ENCODE data around the gene WDFY4. TPM values are rescaled to one million over a fixed set of nuclear protein-coding genes. Genes with fewer than 3 reads are reported as not detected.

The WDFY4 gene
- total and polyA plus RNA-seq, 4 donors = 0.57 to 7.1 (median 2.0) TPM

DNA sequence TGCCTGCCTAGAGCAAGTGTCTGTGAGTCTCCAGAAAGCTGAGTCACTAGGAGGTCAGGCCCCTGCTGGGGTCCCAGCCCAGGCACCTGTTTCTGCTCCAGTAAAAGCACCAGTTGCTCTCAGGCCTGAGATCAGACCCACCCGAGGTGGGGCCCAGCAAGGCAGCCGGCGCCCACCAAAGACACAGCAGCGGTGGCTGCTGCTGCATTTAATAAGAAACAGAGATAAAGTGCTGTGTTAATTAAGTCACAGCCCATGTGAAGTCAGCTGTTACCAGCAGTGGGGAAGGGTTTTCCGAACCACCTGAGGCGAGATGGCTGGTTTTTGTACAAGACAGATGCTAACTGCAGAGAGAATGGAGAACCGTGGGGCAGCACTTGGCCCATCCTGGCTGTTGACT is 267.0 kb downstream of the WDFY4 start:
- WGBS = 92% methylated on average over 7 of the region's 7 CpGs
- no peak for DNase-seq (ENCODE audit: low spot score)
- H3K27ac ChIP-seq (ENCODE audit: low read depth in 1 of 2, low read length in 2 of 2) = no peak overlapping the region
- H3K9me3 ChIP-seq (ENCODE audit: control insufficient read depth in 4 of 4, low read length in 3 of 4) = no peaks in the 10 kb centered on the region
- no peaks in the 10 kb centered on the region for H3K4me1 ChIP-seq (ENCODE audit: control insufficient read depth in 4 of 4, insufficient read depth in 4 of 4, low read length in 3 of 4)
- TF ChIP-seq TAF1 (conservative IDR thresholded peaks at IDR 0.05) = no peak
- TF ChIP-seq HNF4G (IDR thresholded peaks at IDR 0.05) = no peak
- TF ChIP-seq, protein P1, sequence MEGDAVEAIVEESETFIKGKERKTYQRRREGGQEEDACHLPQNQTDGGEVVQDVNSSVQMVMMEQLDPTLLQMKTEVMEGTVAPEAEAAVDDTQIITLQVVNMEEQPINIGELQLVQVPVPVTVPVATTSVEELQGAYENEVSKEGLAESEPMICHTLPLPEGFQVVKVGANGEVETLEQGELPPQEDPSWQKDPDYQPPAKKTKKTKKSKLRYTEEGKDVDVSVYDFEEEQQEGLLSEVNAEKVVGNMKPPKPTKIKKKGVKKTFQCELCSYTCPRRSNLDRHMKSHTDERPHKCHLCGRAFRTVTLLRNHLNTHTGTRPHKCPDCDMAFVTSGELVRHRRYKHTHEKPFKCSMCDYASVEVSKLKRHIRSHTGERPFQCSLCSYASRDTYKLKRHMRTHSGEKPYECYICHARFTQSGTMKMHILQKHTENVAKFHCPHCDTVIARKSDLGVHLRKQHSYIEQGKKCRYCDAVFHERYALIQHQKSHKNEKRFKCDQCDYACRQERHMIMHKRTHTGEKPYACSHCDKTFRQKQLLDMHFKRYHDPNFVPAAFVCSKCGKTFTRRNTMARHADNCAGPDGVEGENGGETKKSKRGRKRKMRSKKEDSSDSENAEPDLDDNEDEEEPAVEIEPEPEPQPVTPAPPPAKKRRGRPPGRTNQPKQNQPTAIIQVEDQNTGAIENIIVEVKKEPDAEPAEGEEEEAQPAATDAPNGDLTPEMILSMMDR (IDR thresholded peaks at IDR 0.05; ENCODE audit: low read depth, low read length, missing input control) = no peak
- TF ChIP-seq FOXA1 (IDR thresholded peaks at IDR 0.05) = no peak
- TF ChIP-seq RXRA (IDR thresholded peaks at IDR 0.05) = no peak
- no peak for TF ChIP-seq JUND (IDR thresholded peaks at IDR 0.05)
- no peak for TF ChIP-seq FOXA2 (IDR thresholded peaks at IDR 0.05)
- TF ChIP-seq YY1 (IDR thresholded peaks at IDR 0.05) = no peak
- no peak for TF ChIP-seq EGR1 (IDR thresholded peaks at IDR 0.05; ENCODE audit: low read depth in 2 of 2)
- no peak for TF ChIP-seq NR2F2 (IDR thresholded peaks at IDR 0.05)
- TF ChIP-seq GABPA (IDR thresholded peaks at IDR 0.05 in 1 of 2, conservative IDR thresholded peaks at IDR 0.05 in 1 of 2) = no peak
- TF ChIP-seq, protein P2, sequence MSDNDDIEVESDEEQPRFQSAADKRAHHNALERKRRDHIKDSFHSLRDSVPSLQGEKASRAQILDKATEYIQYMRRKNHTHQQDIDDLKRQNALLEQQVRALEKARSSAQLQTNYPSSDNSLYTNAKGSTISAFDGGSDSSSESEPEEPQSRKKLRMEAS (IDR thresholded peaks at IDR 0.05) = no peak
- no peak for TF ChIP-seq RAD21 (IDR thresholded peaks at IDR 0.05)
- TF ChIP-seq, protein P3, sequence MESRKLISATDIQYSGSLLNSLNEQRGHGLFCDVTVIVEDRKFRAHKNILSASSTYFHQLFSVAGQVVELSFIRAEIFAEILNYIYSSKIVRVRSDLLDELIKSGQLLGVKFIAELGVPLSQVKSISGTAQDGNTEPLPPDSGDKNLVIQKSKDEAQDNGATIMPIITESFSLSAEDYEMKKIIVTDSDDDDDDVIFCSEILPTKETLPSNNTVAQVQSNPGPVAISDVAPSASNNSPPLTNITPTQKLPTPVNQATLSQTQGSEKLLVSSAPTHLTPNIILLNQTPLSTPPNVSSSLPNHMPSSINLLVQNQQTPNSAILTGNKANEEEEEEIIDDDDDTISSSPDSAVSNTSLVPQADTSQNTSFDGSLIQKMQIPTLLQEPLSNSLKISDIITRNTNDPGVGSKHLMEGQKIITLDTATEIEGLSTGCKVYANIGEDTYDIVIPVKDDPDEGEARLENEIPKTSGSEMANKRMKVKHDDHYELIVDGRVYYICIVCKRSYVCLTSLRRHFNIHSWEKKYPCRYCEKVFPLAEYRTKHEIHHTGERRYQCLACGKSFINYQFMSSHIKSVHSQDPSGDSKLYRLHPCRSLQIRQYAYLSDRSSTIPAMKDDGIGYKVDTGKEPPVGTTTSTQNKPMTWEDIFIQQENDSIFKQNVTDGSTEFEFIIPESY (IDR thresholded peaks at IDR 0.05) = no peak
- no peak for TF ChIP-seq SP1 (IDR thresholded peaks at IDR 0.05)
- TF ChIP-seq, protein P4, sequence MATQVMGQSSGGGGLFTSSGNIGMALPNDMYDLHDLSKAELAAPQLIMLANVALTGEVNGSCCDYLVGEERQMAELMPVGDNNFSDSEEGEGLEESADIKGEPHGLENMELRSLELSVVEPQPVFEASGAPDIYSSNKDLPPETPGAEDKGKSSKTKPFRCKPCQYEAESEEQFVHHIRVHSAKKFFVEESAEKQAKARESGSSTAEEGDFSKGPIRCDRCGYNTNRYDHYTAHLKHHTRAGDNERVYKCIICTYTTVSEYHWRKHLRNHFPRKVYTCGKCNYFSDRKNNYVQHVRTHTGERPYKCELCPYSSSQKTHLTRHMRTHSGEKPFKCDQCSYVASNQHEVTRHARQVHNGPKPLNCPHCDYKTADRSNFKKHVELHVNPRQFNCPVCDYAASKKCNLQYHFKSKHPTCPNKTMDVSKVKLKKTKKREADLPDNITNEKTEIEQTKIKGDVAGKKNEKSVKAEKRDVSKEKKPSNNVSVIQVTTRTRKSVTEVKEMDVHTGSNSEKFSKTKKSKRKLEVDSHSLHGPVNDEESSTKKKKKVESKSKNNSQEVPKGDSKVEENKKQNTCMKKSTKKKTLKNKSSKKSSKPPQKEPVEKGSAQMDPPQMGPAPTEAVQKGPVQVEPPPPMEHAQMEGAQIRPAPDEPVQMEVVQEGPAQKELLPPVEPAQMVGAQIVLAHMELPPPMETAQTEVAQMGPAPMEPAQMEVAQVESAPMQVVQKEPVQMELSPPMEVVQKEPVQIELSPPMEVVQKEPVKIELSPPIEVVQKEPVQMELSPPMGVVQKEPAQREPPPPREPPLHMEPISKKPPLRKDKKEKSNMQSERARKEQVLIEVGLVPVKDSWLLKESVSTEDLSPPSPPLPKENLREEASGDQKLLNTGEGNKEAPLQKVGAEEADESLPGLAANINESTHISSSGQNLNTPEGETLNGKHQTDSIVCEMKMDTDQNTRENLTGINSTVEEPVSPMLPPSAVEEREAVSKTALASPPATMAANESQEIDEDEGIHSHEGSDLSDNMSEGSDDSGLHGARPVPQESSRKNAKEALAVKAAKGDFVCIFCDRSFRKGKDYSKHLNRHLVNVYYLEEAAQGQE (IDR thresholded peaks at IDR 0.05) = no peak
- TF ChIP-seq, protein P5, sequence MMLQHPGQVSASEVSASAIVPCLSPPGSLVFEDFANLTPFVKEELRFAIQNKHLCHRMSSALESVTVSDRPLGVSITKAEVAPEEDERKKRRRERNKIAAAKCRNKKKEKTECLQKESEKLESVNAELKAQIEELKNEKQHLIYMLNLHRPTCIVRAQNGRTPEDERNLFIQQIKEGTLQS (IDR thresholded peaks at IDR 0.05) = no peak
- no peak for TF ChIP-seq HNF4A (conservative IDR thresholded peaks at IDR 0.05)
- H3K36me3 ChIP-seq (ENCODE audit: control insufficient read depth in 4 of 4, insufficient read depth in 3 of 4, low read depth in 1 of 4, low read length in 3 of 4) = no peaks in the 10 kb centered on the region
- no peak overlapping the region for H3K4me3 ChIP-seq (ENCODE audit: low read depth in 1 of 3, low read length in 3 of 3)
- no peaks in the 10 kb centered on the region for H3K27me3 ChIP-seq (ENCODE audit: control insufficient read depth in 4 of 4, insufficient read depth in 4 of 4, low read length in 3 of 4)
- no peak overlapping the region for H3K9ac ChIP-seq (ENCODE audit: low read depth in 1 of 2, low read length in 2 of 2)

Measured in liver (tissue), 9 donors.